Keratinocyte (primary cell): Measurements from ENCODE around the gene CTNNA3. TPM values are rescaled to one million over a fixed set of nuclear protein-coding genes. Genes with fewer than 3 reads are reported as not detected.

Source experiments
- DNase-seq: peaks from one replicate; pipeline ENCODE4 v3.0.0-alpha.2; 2011; ENCODE audit warnings: low read depth, missing footprints, low spot score
- FAIRE-seq: peaks from 2 replicates; lab custom pipeline; 2011; peaks lifted over from hg19 to GRCh38; lab: Jason Lieb, UNC
- H2AFZ ChIP-seq: 2 replicates; pipeline ENCODE4 v1.6.0; 2012; ENCODE audit warnings: low read length, control low read depth, inconsistent platforms; ENCODE audit not compliant: control insufficient read depth
- H3K27ac ChIP-seq: 2 replicates; pipeline ENCODE4 v1.5.1; 2011; ENCODE audit warnings: low read length; ENCODE audit not compliant: control insufficient read depth, insufficient read depth
- H3K27me3 ChIP-seq: 3 replicates; pipeline ENCODE4 v1.6.0; 2011; ENCODE audit warnings: low read length; ENCODE audit not compliant: control insufficient read depth, insufficient read depth; ENCODE audit errors: extremely low read depth
- H3K36me3 ChIP-seq, 2 experiments: 2 replicates in 1 of 2; 3 replicates in 1 of 2; pipeline ENCODE4 v1.5.1; 2011; ENCODE audit warnings: low read length in 2 of 2, mild to moderate bottlenecking in 1 of 2; ENCODE audit not compliant: control insufficient read depth in 2 of 2, insufficient read depth in 2 of 2; ENCODE audit errors: extremely low read depth in 1 of 2
- H3K4me1 ChIP-seq: 3 replicates; pipeline ENCODE4 v1.5.1; 2011; ENCODE audit warnings: low read length; ENCODE audit not compliant: control insufficient read depth, insufficient read depth; ENCODE audit errors: extremely low read depth
- H3K4me2 ChIP-seq: 3 replicates; pipeline ENCODE4 v1.6.0; 2011; ENCODE audit warnings: low read depth, low read length; ENCODE audit not compliant: control insufficient read depth, insufficient read depth; ENCODE audit errors: extremely low read depth
- H3K4me3 ChIP-seq, 3 experiments: fragments of 200-600 bp in 1 of 3; sonication (generic) in 1 of 3; 2 replicates in 2 of 3; 3 replicates in 1 of 3; pipeline ENCODE4 v1.5.1; 2011 to 2016; ENCODE audit warnings: low read length in 3 of 3, mild to moderate bottlenecking in 3 of 3, control low read depth in 2 of 3, inconsistent platforms in 1 of 3, low read depth in 1 of 3, mixed read lengths in 1 of 3, mixed run types in 1 of 3, moderate library complexity in 1 of 3; ENCODE audit not compliant: control insufficient read depth in 2 of 3, insufficient read depth in 2 of 3; ENCODE audit errors: extremely low read depth in 1 of 3
- H3K79me2 ChIP-seq: 2 replicates; pipeline ENCODE4 v1.6.0; 2012; ENCODE audit warnings: low read length; ENCODE audit not compliant: control insufficient read depth, insufficient read depth
- H3K9ac ChIP-seq: 3 replicates; pipeline ENCODE4 v1.6.0; 2011; ENCODE audit warnings: low read length; ENCODE audit not compliant: control insufficient read depth, insufficient read depth; ENCODE audit errors: extremely low read depth
- H3K9me1 ChIP-seq: 3 replicates; pipeline ENCODE4 v1.6.0; 2011; ENCODE audit warnings: low read length; ENCODE audit not compliant: control insufficient read depth, insufficient read depth; ENCODE audit errors: extremely low read depth
- H3K9me3 ChIP-seq: 2 replicates; pipeline ENCODE4 v1.5.1; 2012; ENCODE audit warnings: low read depth, low read length; ENCODE audit not compliant: control insufficient read depth
- H4K20me1 ChIP-seq: 3 replicates; pipeline ENCODE4 v1.6.0; 2011; ENCODE audit warnings: low read length; ENCODE audit not compliant: control insufficient read depth, insufficient read depth; ENCODE audit errors: extremely low read depth
- CTCF ChIP-seq, 3 experiments: IDR thresholded peaks in 1 of 3; conservative IDR thresholded peaks in 1 of 3; optimal IDR thresholded peaks in 1 of 3; 2 replicates in 2 of 3; 3 replicates in 1 of 3; pipeline versions ENCODE3 to v1.5.1; 2011; ENCODE audit warnings: low read length in 3 of 3, mild to moderate bottlenecking in 3 of 3, moderate library complexity in 2 of 3, control low read depth in 1 of 3, inconsistent platforms in 1 of 3; ENCODE audit not compliant: insufficient read depth in 2 of 3; ENCODE audit errors: extremely low read depth in 1 of 3
- EZH2 ChIP-seq: IDR thresholded peaks from one replicate; pipeline ENCODE4 v1.6.1; 2012; ENCODE audit warnings: inconsistent platforms, mild to moderate bottlenecking, low read length, moderate library complexity
- dilution Hi-C: fragments of 300-500 bp; cut with MboI; formaldehyde crosslinking; loops from one replicate; pipeline ENCODE4 v1.7.0; 2020; ENCODE audit warnings: low sequenced_read_pairs; ENCODE audit not compliant: extremely low pct_ligation_motif_present
- polyA plus RNA-seq, 5 experiments: library from polyadenylated mRNA; depleted of rRNA in 3 of 5; stranded (reverse) in 3 of 5; stranded (forward) in 1 of 5; unstranded in 1 of 5; fragments of >200 nt; gene quantifications; 1 replicate in 1 of 5; 2 replicates in 3 of 5; 3 replicates in 1 of 5; pipeline versions ENCODE4 v1.2.1 to v1.2.3, GENCODE V29; 2011 to 2012; ENCODE audit warnings: missing spikeins in 2 of 5, low read depth in 1 of 5, low replicate concordance in 1 of 5

Gene CTNNA3
- polyA plus RNA-seq, 1 donor (not counting 4 experiments of a cell fraction or from before 2014, with no cell fraction given): 0.01 TPM

DNA sequence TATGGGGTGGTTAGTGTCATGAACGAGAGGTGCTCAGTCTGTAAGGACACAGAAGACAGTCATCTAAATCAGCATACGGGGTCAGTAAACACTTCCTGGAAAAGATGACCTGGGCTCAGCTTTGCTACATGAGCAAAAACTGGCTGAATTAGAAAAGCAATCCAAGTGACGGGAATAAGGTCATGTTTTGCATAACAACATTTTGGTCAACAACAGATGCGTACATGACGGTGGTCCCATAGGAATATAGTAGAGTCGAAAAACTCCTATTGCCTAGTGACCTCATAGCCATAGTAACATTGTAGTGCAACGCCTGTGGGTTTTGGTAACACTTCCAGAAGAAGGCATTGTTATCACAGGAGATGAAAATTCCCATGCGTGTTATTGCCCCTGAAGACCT, 92.9 kb downstream of the CTNNA3 start:
- H3K79me2 ChIP-seq: no peaks in the 10 kb centered on the region
- H3K4me2 ChIP-seq: no peak overlapping the region
- dilution Hi-C loops: no loop called here
- TF ChIP-seq EZH2 (no peak), CTCF (optimal IDR thresholded peaks at IDR 0.05 in 1 of 3, IDR thresholded peaks at IDR 0.05 in 1 of 3, conservative IDR thresholded peaks at IDR 0.05 in 1 of 3; ENCODE audit: extremely low read depth in 1 of 3, insufficient read depth in 2 of 3, low read length in 3 of 3) (no peak)
- no peak overlapping the region for H3K9ac ChIP-seq
- no peaks in the 10 kb centered on the region for H3K27me3 ChIP-seq
- H4K20me1 ChIP-seq: no peaks in the 10 kb centered on the region
- H3K9me3 ChIP-seq: no peaks in the 10 kb centered on the region
- DNase-seq (no peak), FAIRE-seq (no peak)
- H3K36me3 ChIP-seq: no peaks in the 10 kb centered on the region
- no peaks in the 10 kb centered on the region for H3K4me1 ChIP-seq
- H3K9me1 ChIP-seq: no peaks in the 10 kb centered on the region
- H2AFZ ChIP-seq: no peak overlapping the region
- H3K4me3 ChIP-seq: no peak overlapping the region
- H3K27ac ChIP-seq: no peak overlapping the region

DNA sequence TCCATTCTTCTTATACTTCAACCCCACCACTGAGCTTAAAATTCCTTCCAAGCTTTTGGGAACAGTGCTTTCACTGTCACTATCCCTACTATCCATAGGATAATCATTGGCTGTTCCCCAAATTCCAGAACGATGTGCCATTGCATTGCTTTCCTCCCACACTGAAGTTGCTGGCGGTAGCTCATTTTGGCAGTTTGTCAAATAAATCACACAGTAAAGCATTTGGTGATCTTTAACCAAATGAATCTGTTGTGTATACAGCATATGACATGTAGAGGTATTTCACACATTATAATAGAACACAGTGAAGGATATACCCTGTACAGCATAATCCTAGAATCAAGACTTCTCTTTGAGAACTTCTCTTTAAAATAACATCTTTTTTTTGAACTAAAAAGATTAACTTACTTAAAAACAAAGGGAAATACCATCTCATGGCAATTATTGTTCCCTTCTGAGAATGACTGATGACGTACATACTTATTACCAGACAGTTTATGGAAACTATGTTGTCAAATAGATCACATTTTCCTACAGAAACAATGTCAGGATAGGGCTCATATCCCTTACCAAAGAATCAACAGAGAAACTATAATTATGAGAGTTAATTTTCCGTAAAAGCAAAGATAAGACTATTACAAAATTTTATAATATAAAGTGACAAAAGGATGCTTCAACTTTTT, 93.6 kb downstream of the CTNNA3 start:
- FAIRE-seq: no peak
- no peaks in the 10 kb centered on the region for H4K20me1 ChIP-seq
- no peak overlapping the region for H2AFZ ChIP-seq
- H3K9ac ChIP-seq: no peak overlapping the region
- no peak overlapping the region for H3K4me3 ChIP-seq
- no peak overlapping the region for H3K27ac ChIP-seq
- dilution Hi-C loops: no loop called here
- no peaks in the 10 kb centered on the region for H3K9me3 ChIP-seq
- TF ChIP-seq CTCF (optimal IDR thresholded peaks at IDR 0.05 in 1 of 3, IDR thresholded peaks at IDR 0.05 in 1 of 3, conservative IDR thresholded peaks at IDR 0.05 in 1 of 3; ENCODE audit: extremely low read depth in 1 of 3, insufficient read depth in 2 of 3, low read length in 3 of 3) (no peak), EZH2 (no peak)
- H3K4me1 ChIP-seq: no peaks in the 10 kb centered on the region
- H3K79me2 ChIP-seq: no peaks in the 10 kb centered on the region
- no peaks in the 10 kb centered on the region for H3K36me3 ChIP-seq
- H3K27me3 ChIP-seq: no peaks in the 10 kb centered on the region
- DNase-seq: no peak
- H3K9me1 ChIP-seq: no peaks in the 10 kb centered on the region
- no peak overlapping the region for H3K4me2 ChIP-seq
